Astrocyte of the spinal cord (primary cell): Measurements from ENCODE around the gene ATP4A.

Experiments used
- DNase-seq: peaks from one replicate; pipeline ENCODE4 v3.0.0; 2011; ENCODE audit warnings: low read depth, low spot score
- H3K4me3 ChIP-seq: 2 replicates; pipeline ENCODE4 v1.5.1; 2011; ENCODE audit warnings: low read depth, mild to moderate bottlenecking, low read length, moderate library complexity
- in situ Hi-C: cut with HindIII; loops from 2 replicates; pipeline ENCODE4 v1.10.0; 2017; ENCODE audit warnings: low sequenced_read_pairs
- TF ChIP-seq, protein P1 (sequence below): IDR thresholded peaks from 2 replicates; pipeline ENCODE4 v1.5.1; 2012; ENCODE audit warnings: low read depth, mild to moderate bottlenecking, low read length, inconsistent platforms

ATP4A gene

DNA sequence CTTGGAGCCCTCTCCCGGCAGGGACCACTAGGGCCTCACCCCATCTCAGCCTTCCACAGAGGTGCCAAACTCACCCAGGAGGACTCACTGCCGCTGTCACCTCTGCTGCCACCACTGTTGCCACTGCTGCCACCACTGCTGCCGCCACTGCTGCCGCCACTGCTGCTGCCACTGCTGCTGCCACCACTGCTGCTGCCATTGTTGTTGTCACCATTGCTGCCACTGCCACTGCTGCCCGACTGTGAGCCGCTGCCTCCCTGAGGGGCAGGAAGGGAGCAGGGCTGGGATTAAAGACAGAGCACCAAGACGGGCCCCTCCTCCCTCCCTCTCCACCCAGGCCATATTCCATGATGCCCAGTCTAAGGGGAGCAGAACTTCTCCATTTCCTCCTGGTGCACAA is 52.1 kb downstream of the ATP4A start:
- in situ Hi-C loops: no loop called here
- TF ChIP-seq, protein P1, sequence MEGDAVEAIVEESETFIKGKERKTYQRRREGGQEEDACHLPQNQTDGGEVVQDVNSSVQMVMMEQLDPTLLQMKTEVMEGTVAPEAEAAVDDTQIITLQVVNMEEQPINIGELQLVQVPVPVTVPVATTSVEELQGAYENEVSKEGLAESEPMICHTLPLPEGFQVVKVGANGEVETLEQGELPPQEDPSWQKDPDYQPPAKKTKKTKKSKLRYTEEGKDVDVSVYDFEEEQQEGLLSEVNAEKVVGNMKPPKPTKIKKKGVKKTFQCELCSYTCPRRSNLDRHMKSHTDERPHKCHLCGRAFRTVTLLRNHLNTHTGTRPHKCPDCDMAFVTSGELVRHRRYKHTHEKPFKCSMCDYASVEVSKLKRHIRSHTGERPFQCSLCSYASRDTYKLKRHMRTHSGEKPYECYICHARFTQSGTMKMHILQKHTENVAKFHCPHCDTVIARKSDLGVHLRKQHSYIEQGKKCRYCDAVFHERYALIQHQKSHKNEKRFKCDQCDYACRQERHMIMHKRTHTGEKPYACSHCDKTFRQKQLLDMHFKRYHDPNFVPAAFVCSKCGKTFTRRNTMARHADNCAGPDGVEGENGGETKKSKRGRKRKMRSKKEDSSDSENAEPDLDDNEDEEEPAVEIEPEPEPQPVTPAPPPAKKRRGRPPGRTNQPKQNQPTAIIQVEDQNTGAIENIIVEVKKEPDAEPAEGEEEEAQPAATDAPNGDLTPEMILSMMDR: no peak
- no peak for DNase-seq
- H3K4me3 ChIP-seq: no peak overlapping the region

GRCh38 chr19:35510626-35510964 is 52.9 kb downstream of the ATP4A start:
- H3K4me3 ChIP-seq: no peak overlapping the region
- TF ChIP-seq, protein P1: no peak
- in situ Hi-C loops: no loop called here
- DNase-seq: no peak

- H3K4me3 ChIP-seq: no peak overlapping the region
- in situ Hi-C loops: no loop called here
- DNase-seq: peak; percentile 5
- TF ChIP-seq, protein P1: peak; percentile 91
Observed at GRCh38 chr19:35509861-35510625, 53.4 kb downstream of the ATP4A start.

GRCh38 chr19:35509018-35509652 is 54.3 kb downstream of the ATP4A start:
- TF ChIP-seq, protein P1: no peak
- no peak for DNase-seq
- in situ Hi-C loops: no loop called here
- no peak overlapping the region for H3K4me3 ChIP-seq

DNA sequence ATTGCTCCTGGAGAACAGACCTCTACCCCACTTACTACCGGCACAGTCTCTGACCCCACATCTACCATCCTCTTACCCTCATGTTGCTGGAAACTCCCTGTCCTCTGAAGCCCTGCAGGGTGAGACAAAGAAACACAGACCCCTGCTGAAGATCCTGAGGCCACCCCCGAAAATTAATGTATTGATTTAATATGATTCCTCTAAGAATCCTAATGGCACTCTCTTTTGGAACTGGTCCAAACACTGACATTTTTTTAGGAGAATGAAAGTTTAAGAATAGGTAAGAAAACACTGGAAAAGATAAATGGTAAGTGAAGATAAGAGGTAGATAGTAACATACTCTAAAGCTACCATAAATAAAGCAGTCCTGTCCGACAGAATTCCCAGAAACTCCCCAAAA is 55.3 kb downstream of the ATP4A start:
- no peak for DNase-seq
- TF ChIP-seq, protein P1: no peak
- no peak overlapping the region for H3K4me3 ChIP-seq
- in situ Hi-C loops: no loop called here

- in situ Hi-C loops: no loop called here
- TF ChIP-seq, protein P1: no peak
- no peak for DNase-seq
- no peak overlapping the region for H3K4me3 ChIP-seq
Observed at GRCh38 chr19:35507561-35507960, 55.9 kb downstream of the ATP4A start.
